Bronchial epithelial cell (primary cell): ENCODE results near the gene PITHD1. TPM values are rescaled to one million over a fixed set of nuclear protein-coding genes. Genes with fewer than 3 reads are reported as not detected.
"Not testable (repeated sequence)": the region's sequence is repeated elsewhere in the genome, so short reads cannot be mapped to it uniquely, and the experiment has no call there.

Experiments used
- DNase-seq: peaks from one replicate; pipeline ENCODE4 v3.0.0-alpha.2; 2010; ENCODE audit warnings: low read depth
- FAIRE-seq: peaks from 2 replicates; lab custom pipeline; 2011; peaks lifted over from hg19 to GRCh38; lab: Jason Lieb, UNC
- H3K27me3 ChIP-seq: 2 replicates; pipeline ENCODE4 v1.5.1; 2011; ENCODE audit warnings: low read length; ENCODE audit not compliant: control insufficient read depth, insufficient read depth
- H3K36me3 ChIP-seq: 2 replicates; pipeline ENCODE4 v1.5.1; 2011; ENCODE audit warnings: low read length; ENCODE audit not compliant: control insufficient read depth, insufficient read depth
- H3K4me3 ChIP-seq: 2 replicates; pipeline ENCODE4 v1.5.1; 2011; ENCODE audit warnings: mild to moderate bottlenecking, low read depth, low read length, control low read depth
- CTCF ChIP-seq: IDR thresholded peaks from 2 replicates; pipeline ENCODE4 v1.5.1; 2011; ENCODE audit warnings: mild to moderate bottlenecking, moderate library complexity, low read length, control low read depth, inconsistent platforms; ENCODE audit not compliant: insufficient read depth, severe bottlenecking
- total RNA-seq: library from RNA; depleted of rRNA; stranded (reverse); fragments of >200 nt; gene quantifications from 2 replicates; pipeline ENCODE4 v1.2.1, GENCODE V29; 2014

Gene PITHD1
- total RNA-seq, 1 donor from 2014 or later, result 66.1 TPM

DNA sequence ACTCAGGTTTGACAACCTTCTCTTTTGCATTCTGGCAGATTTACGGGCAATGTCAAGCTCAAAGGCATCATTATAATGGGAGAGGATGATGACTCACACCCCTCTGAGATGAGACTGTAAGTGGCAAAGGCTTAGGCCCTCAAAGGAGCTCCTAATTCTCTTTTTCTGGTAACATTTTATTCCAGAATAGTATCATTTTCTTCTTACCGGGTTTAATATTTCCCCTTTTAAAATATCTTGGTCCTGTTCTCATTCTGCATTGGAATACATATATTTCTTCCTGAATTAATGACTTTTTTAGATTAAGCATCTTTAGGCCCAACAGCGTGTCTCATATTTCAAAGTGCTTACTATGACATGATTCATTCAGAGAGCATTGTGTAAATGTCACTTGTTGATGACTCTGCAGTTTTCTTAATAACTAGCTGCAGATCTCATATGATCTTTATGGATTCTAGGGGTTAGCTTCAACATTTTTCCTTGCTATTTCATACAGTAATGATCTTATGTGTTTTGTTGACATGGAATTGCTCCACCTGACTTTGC lies 1.7 kb downstream of the PITHD1 start:
- Histone ChIP-seq H3K36me3 (peaks cover 2% of the 10 kb centered on the region), H3K4me3 (no peak overlapping the region), H3K27me3 (no peaks in the 10 kb centered on the region)
- DNase-seq (peak; percentile 68), FAIRE-seq (no peak)
- TF ChIP-seq CTCF, result no peak

DNA sequence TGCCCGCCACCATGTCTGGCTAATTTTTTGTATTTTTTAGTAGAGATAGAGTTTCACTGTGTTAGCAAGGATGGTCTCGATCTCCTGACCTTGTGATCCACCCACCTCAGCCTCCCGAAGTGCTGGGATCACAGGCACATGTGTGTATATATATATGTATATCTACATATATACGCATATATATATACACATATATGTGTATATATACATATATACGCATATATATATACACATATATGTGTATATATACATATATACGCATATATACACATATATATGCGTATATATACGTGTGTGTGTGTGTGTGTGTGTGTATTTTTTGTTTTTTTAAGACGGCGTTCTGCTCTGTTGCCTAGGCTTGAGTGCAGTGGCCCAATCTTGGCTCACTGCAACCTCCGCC lies 4.9 kb downstream of the PITHD1 start:
- not testable (repeated sequence) for H3K27me3 ChIP-seq, DNase-seq, FAIRE-seq, H3K4me3 ChIP-seq
- peaks cover 15% of the 10 kb centered on the region for H3K36me3 ChIP-seq

- Histone ChIP-seq H3K27me3 (no peaks in the 10 kb centered on the region), H3K36me3 (peaks cover 15% of the 10 kb centered on the region), H3K4me3 (no peak overlapping the region)
- no peak for TF ChIP-seq CTCF
- no peak for DNase-seq
- FAIRE-seq, result no peak
Observed at GRCh38 chr1:23784846-23785245, 6.6 kb downstream of the PITHD1 start.

DNA sequence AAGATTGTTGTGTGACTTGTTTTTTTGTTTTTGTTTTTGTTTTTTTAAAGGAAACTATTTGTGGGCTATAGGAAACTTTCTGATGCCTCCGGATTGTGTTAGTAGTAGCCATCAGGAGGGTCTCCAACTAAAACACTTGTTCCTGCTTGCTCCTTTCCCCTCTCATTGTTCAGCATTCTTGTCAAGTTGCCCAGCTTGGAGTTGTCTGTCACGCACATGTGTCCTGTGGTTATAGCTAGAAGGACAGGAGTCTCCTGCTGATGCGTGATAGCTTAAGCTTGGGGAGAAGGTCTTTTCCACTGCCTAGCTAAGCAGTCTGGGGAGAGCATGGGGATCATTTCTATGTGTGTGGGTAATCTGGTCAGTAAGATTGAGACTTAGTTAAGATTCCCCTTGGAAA lies 9.5 kb downstream of the PITHD1 start:
- TF ChIP-seq CTCF, result no peak
- H3K36me3 ChIP-seq, result peaks cover 15% of the 10 kb centered on the region
- DNase-seq (no peak), FAIRE-seq (no peak)
- H3K4me3 ChIP-seq, result no peak overlapping the region
- H3K27me3 ChIP-seq, result no peaks in the 10 kb centered on the region

- Histone ChIP-seq H3K36me3 (peaks cover 22% of the 10 kb centered on the region), H3K4me3 (no peak overlapping the region), H3K27me3 (no peaks in the 10 kb centered on the region)
- no peak for TF ChIP-seq CTCF
- DNase-seq (no peak), FAIRE-seq (no peak)
Observed at GRCh38 chr1:23788695-23789094, 10.5 kb downstream of the PITHD1 start.

DNA sequence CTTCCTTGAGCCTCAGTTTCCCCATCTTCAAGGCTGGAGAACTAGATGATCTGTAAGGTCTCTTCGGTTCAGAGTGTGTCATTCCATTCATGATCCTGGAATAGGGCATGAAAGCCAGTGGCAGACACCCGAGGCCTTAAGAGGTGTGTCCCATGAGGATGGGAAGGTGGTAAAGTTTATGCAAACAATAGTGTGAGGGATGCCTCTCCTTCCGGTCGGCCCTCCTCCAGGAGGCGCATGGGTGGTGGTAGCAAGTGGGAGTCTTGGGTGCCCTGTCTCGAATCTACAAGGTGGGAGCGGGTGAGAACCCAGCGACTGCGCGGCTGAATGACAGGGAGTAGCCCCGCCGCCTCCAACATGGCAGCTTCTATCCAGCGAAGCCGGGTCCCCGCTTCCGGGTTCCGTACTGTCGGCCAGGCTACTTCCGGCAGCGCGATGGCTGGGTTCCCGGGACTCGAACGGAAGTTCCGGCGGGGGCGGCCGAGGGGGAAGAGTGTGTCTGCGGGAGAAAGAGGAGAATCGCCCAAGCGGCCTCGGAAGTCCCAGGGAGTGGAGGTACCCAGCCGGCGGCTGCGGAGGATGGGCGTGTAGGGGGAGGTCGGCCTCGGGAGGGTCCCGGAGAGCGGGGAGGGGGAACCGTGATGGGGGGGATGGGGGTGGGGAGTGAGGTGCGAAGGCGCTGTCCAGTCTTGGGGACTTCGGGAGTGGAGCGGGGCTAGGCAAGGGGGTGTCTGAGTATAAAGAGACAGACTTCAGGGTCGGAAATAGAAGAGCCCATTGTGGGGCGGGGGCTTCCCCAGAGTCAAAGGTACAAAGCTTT lies 12.7 kb downstream of the PITHD1 start, which contains the start of gene LYPLA2:
TSS of gene LYPLA2 (plus strand) at position 450 of the 820 bp plus-strand sequence. CDS start 1,538 bp downstream, outside the sequence.
- FAIRE-seq (no peak), DNase-seq (peak; percentile 75)
- TF ChIP-seq CTCF, result no peak
- H3K4me3 ChIP-seq, result peak within 1 kb of the TSS; percentile 60
- peaks cover 23% of the 10 kb centered on the region for H3K36me3 ChIP-seq
- H3K27me3 ChIP-seq, result no peaks in the 10 kb centered on the region
